ENCODE results near the gene GLT8D2.

The GLT8D2 gene

GRCh38 chr12:104064031-104064841 lies 14.2 kb upstream of the GLT8D2 start, which contains the start of gene HCFC2:
TSS of gene HCFC2 (plus strand) at chr12:104064531. CDS start at chr12:104064561, 30 bp downstream.
- Histone ChIP-seq H3K36me3 (replicated peaks in 1 of 2; ENCODE audit: control insufficient read depth in 2 of 2, insufficient read depth in 2 of 2, low read length in 2 of 2) (peaks cover 0 to 6% of the 10 kb centered on the region in 2 donors), H4K8ac (ENCODE audit: low read depth, low read length) (no peak within 1 kb of the TSS), H3K9me3 (replicated peaks in 1 of 2; ENCODE audit: control insufficient read depth in 2 of 2, insufficient read depth in 1 of 2, low read depth in 1 of 2, low read length in 2 of 2) (no peaks in the 10 kb centered on the region), H2BK5ac (ENCODE audit: low read length) (peak within 1 kb of the TSS; percentile 82), H3K79me1 (ENCODE audit: low read depth, low read length) (peaks cover 4% of the 10 kb centered on the region), H2BK12ac (ENCODE audit: low read length) (peak within 1 kb of the TSS; percentile 90), H2BK15ac (ENCODE audit: low read length) (no peak within 1 kb of the TSS), H3K27me3 (ENCODE audit: control insufficient read depth in 3 of 3, insufficient read depth in 3 of 3, low read depth in 1 of 3, low read length in 3 of 3) (peaks cover 0 to 7% (median 5%) of the 10 kb centered on the region in 3 experiments), H3K18ac (ENCODE audit: low read length) (peak within 1 kb of the TSS; percentile 99), H3K4ac (ENCODE audit: low read length) (no peak within 1 kb of the TSS), H3K27ac (replicated peaks; ENCODE audit: low read length) (peak within 1 kb of the TSS; percentile 40), H3K4me3 (ENCODE audit: low read length in 2 of 2) (peak within 1 kb of the TSS; percentile 79 to 91), H3K4me2 (ENCODE audit: insufficient read depth, low read length, poor library complexity, severe bottlenecking) (peak within 1 kb of the TSS; percentile 100), H2AFZ (ENCODE audit: low read length) (peak within 1 kb of the TSS; percentile 100), H2AK5ac (ENCODE audit: low read depth, low read length) (no peak within 1 kb of the TSS), H3K14ac (ENCODE audit: low read length) (peak within 1 kb of the TSS; percentile 89), H3K23ac (ENCODE audit: low read depth, low read length, poor library complexity) (peak within 1 kb of the TSS; percentile 16), H3K9ac (ENCODE audit: low read depth, low read length, poor library complexity) (peak within 1 kb of the TSS; percentile 90), H2BK120ac (ENCODE audit: low read depth, low read length) (no peak within 1 kb of the TSS), H3K4me1 (ENCODE audit: control insufficient read depth in 2 of 2, insufficient read depth in 1 of 2, low read depth in 1 of 2, low read length in 2 of 2) (peaks cover 3 to 7% of the 10 kb centered on the region in 2 donors), H4K91ac (ENCODE audit: low read depth, low read length, poor library complexity) (no peak within 1 kb of the TSS)
- WGBS, 2 donors (ENCODE audit: extremely low coverage in 2 of 2, insufficient read length in 2 of 2, insufficient replicate concordance in 1 of 2), result no CpG with 5 or more reads among the region's 74 CpGs
- peak; percentile 85 for DNase-seq (ENCODE audit: low spot score)

- peak overlapping the region; percentile 72 for H3K9ac ChIP-seq (ENCODE audit: low read depth, low read length, poor library complexity)
Measured at GRCh38 chr12:104063712-104064030, 13.7 kb upstream of the GLT8D2 start.

GRCh38 chr12:104060791-104061190 lies 10.8 kb upstream of the GLT8D2 start:
- no peak overlapping the region for H3K4me2 ChIP-seq (ENCODE audit: insufficient read depth, low read length, poor library complexity, severe bottlenecking)
- H3K9ac ChIP-seq (ENCODE audit: low read depth, low read length, poor library complexity), result no peak overlapping the region
- H2BK12ac ChIP-seq (ENCODE audit: low read length), result no peak overlapping the region
- no peak overlapping the region for H2AFZ ChIP-seq (ENCODE audit: low read length)
- peaks cover 3 to 7% of the 10 kb centered on the region in 2 donors for H3K4me1 ChIP-seq (ENCODE audit: control insufficient read depth in 2 of 2, insufficient read depth in 1 of 2, low read depth in 1 of 2, low read length in 2 of 2)
- no CpG with 5 or more reads among the region's 2 CpGs for WGBS, 2 donors (ENCODE audit: extremely low coverage in 2 of 2, insufficient read length in 2 of 2, insufficient replicate concordance in 1 of 2)
- H3K18ac ChIP-seq (ENCODE audit: low read length), result no peak overlapping the region
- H4K91ac ChIP-seq (ENCODE audit: low read depth, low read length, poor library complexity), result no peak overlapping the region
- no peak for DNase-seq (ENCODE audit: low spot score)
- no peak overlapping the region for H3K27ac ChIP-seq (replicated peaks; ENCODE audit: low read length)
- H3K36me3 ChIP-seq (replicated peaks in 1 of 2; ENCODE audit: control insufficient read depth in 2 of 2, insufficient read depth in 2 of 2, low read length in 2 of 2), result no peaks in the 10 kb centered on the region
- H3K23ac ChIP-seq (ENCODE audit: low read depth, low read length, poor library complexity), result no peak overlapping the region
- no peak overlapping the region for H2BK15ac ChIP-seq (ENCODE audit: low read length)
- no peak overlapping the region for H2BK5ac ChIP-seq (ENCODE audit: low read length)
- H3K14ac ChIP-seq (ENCODE audit: low read length), result no peak overlapping the region
- no peak overlapping the region for H3K4ac ChIP-seq (ENCODE audit: low read length)
- peaks cover 5% of the 10 kb centered on the region for H3K79me1 ChIP-seq (ENCODE audit: low read depth, low read length)
- no peak overlapping the region for H2BK120ac ChIP-seq (ENCODE audit: low read depth, low read length)
- no peak overlapping the region for H3K4me3 ChIP-seq (ENCODE audit: low read length in 2 of 2)
- no peak overlapping the region for H2AK5ac ChIP-seq (ENCODE audit: low read depth, low read length)
- peaks cover 0 to 9% (median 5%) of the 10 kb centered on the region in 3 experiments for H3K27me3 ChIP-seq (ENCODE audit: control insufficient read depth in 3 of 3, insufficient read depth in 3 of 3, low read depth in 1 of 3, low read length in 3 of 3)
- no peaks in the 10 kb centered on the region for H3K9me3 ChIP-seq (replicated peaks in 1 of 2; ENCODE audit: control insufficient read depth in 2 of 2, insufficient read depth in 1 of 2, low read depth in 1 of 2, low read length in 2 of 2)
- no peak overlapping the region for H4K8ac ChIP-seq (ENCODE audit: low read depth, low read length)

More at GRCh38 chr12:104063712-104064030, 13.7 kb upstream of the GLT8D2 start:
- Histone ChIP-seq H2AFZ (ENCODE audit: low read length) (peak overlapping the region; percentile 100), H2BK120ac (ENCODE audit: low read depth, low read length) (no peak overlapping the region), H3K4me2 (ENCODE audit: insufficient read depth, low read length, poor library complexity, severe bottlenecking) (peak overlapping the region; percentile 60), H3K27ac (replicated peaks; ENCODE audit: low read length) (no peak overlapping the region), H3K4me1 (ENCODE audit: control insufficient read depth in 2 of 2, insufficient read depth in 1 of 2, low read depth in 1 of 2, low read length in 2 of 2) (peaks cover 3 to 7% of the 10 kb centered on the region in 2 donors), H3K4me3 (ENCODE audit: low read length in 2 of 2) (peak overlapping the region; percentile 79 to 91), H3K4ac (ENCODE audit: low read length) (no peak overlapping the region), H4K8ac (ENCODE audit: low read depth, low read length) (no peak overlapping the region), H2BK5ac (ENCODE audit: low read length) (no peak overlapping the region), H3K14ac (ENCODE audit: low read length) (no peak overlapping the region), H4K91ac (ENCODE audit: low read depth, low read length, poor library complexity) (no peak overlapping the region), H2AK5ac (ENCODE audit: low read depth, low read length) (no peak overlapping the region), H2BK15ac (ENCODE audit: low read length) (no peak overlapping the region), H3K79me1 (ENCODE audit: low read depth, low read length) (peaks cover 4% of the 10 kb centered on the region), H2BK12ac (ENCODE audit: low read length) (peak overlapping the region; percentile 46), H3K18ac (ENCODE audit: low read length) (peak overlapping the region; percentile 66), H3K27me3 (ENCODE audit: control insufficient read depth in 3 of 3, insufficient read depth in 3 of 3, low read depth in 1 of 3, low read length in 3 of 3) (peaks cover 0 to 9% (median 5%) of the 10 kb centered on the region in 3 experiments), H3K36me3 (replicated peaks in 1 of 2; ENCODE audit: control insufficient read depth in 2 of 2, insufficient read depth in 2 of 2, low read length in 2 of 2) (peaks cover 0 to 6% of the 10 kb centered on the region in 2 donors), H3K23ac (ENCODE audit: low read depth, low read length, poor library complexity) (peak overlapping the region; percentile 16), H3K9me3 (replicated peaks in 1 of 2; ENCODE audit: control insufficient read depth in 2 of 2, insufficient read depth in 1 of 2, low read depth in 1 of 2, low read length in 2 of 2) (no peaks in the 10 kb centered on the region)
- DNase-seq (ENCODE audit: low spot score), result no peak
- no CpG with 5 or more reads among the region's 7 CpGs for WGBS, 2 donors (ENCODE audit: extremely low coverage in 2 of 2, insufficient read length in 2 of 2, insufficient replicate concordance in 1 of 2)

GRCh38 chr12:104059963-104060362 lies 10.0 kb upstream of the GLT8D2 start:
- no peak overlapping the region for H2BK120ac ChIP-seq (ENCODE audit: low read depth, low read length)
- no peak overlapping the region for H3K4me3 ChIP-seq (ENCODE audit: low read length in 2 of 2)
- H3K4me2 ChIP-seq (ENCODE audit: insufficient read depth, low read length, poor library complexity, severe bottlenecking), result no peak overlapping the region
- no peak overlapping the region for H3K23ac ChIP-seq (ENCODE audit: low read depth, low read length, poor library complexity)
- no peak overlapping the region for H4K8ac ChIP-seq (ENCODE audit: low read depth, low read length)
- H3K9ac ChIP-seq (ENCODE audit: low read depth, low read length, poor library complexity), result no peak overlapping the region
- H4K91ac ChIP-seq (ENCODE audit: low read depth, low read length, poor library complexity), result no peak overlapping the region
- H2AK5ac ChIP-seq (ENCODE audit: low read depth, low read length), result no peak overlapping the region
- no peak overlapping the region for H2AFZ ChIP-seq (ENCODE audit: low read length)
- H3K14ac ChIP-seq (ENCODE audit: low read length), result no peak overlapping the region
- no peaks in the 10 kb centered on the region for H3K36me3 ChIP-seq (replicated peaks in 1 of 2; ENCODE audit: control insufficient read depth in 2 of 2, insufficient read depth in 2 of 2, low read length in 2 of 2)
- peaks cover 0 to 4% of the 10 kb centered on the region in 2 donors for H3K4me1 ChIP-seq (ENCODE audit: control insufficient read depth in 2 of 2, insufficient read depth in 1 of 2, low read depth in 1 of 2, low read length in 2 of 2)
- peaks cover 5% of the 10 kb centered on the region for H3K79me1 ChIP-seq (ENCODE audit: low read depth, low read length)
- H3K9me3 ChIP-seq (replicated peaks in 1 of 2; ENCODE audit: control insufficient read depth in 2 of 2, insufficient read depth in 1 of 2, low read depth in 1 of 2, low read length in 2 of 2), result no peaks in the 10 kb centered on the region
- no peak overlapping the region for H3K4ac ChIP-seq (ENCODE audit: low read length)
- WGBS, 2 donors (ENCODE audit: extremely low coverage in 2 of 2, insufficient read length in 2 of 2, insufficient replicate concordance in 1 of 2), result no CpG with 5 or more reads among the region's 2 CpGs
- H2BK12ac ChIP-seq (ENCODE audit: low read length), result no peak overlapping the region
- H3K27me3 ChIP-seq (ENCODE audit: control insufficient read depth in 3 of 3, insufficient read depth in 3 of 3, low read depth in 1 of 3, low read length in 3 of 3), result peaks cover 0 to 10% (median 2%) of the 10 kb centered on the region in 3 experiments
- no peak overlapping the region for H2BK15ac ChIP-seq (ENCODE audit: low read length)
- no peak overlapping the region for H3K27ac ChIP-seq (replicated peaks; ENCODE audit: low read length)
- H2BK5ac ChIP-seq (ENCODE audit: low read length), result no peak overlapping the region
- DNase-seq (ENCODE audit: low spot score), result no peak
- no peak overlapping the region for H3K18ac ChIP-seq (ENCODE audit: low read length)
